ENCODE results near the gene TICAM2.

TICAM2 gene

GRCh38 chr5:115543365-115544042, 58.8 kb downstream of the TICAM2 start:
- FAIRE-seq = peak; percentile 85
- DNase-seq (ENCODE audit: extremely low spot score, insufficient read length, low read depth) = no peak

- DNase-seq (ENCODE audit: extremely low spot score, insufficient read length, low read depth) = no peak
- peak; percentile 56 for FAIRE-seq
Measured at GRCh38 chr5:115542651-115543364, 59.5 kb downstream of the TICAM2 start.

GRCh38 chr5:115542086-115542485, 60.2 kb downstream of the TICAM2 start:
- peak; percentile 5 for FAIRE-seq

GRCh38 chr5:115541611-115542010, 60.7 kb downstream of the TICAM2 start:
- FAIRE-seq (peak; percentile 65), DNase-seq (ENCODE audit: extremely low spot score, insufficient read length, low read depth) (no peak)

More at GRCh38 chr5:115542086-115542485, 60.2 kb downstream of the TICAM2 start:
- DNase-seq (ENCODE audit: extremely low spot score, insufficient read length, low read depth) = no peak

GRCh38 chr5:115535479-115536035, 66.7 kb downstream of the TICAM2 start:
- no peak for FAIRE-seq
- no peak for DNase-seq (ENCODE audit: extremely low spot score, insufficient read length, low read depth)

- FAIRE-seq = no peak
- no peak for DNase-seq (ENCODE audit: extremely low spot score, insufficient read length, low read depth)
Measured at GRCh38 chr5:115532517-115532916, 69.8 kb downstream of the TICAM2 start.

- DNase-seq (ENCODE audit: extremely low spot score, insufficient read length, low read depth) (no peak), FAIRE-seq (no peak)
Measured at GRCh38 chr5:115531787-115532367, 70.4 kb downstream of the TICAM2 start.

- DNase-seq (ENCODE audit: extremely low spot score, insufficient read length, low read depth) (no peak), FAIRE-seq (no peak)
Measured at GRCh38 chr5:115531380-115531779, 70.9 kb downstream of the TICAM2 start.

- DNase-seq (ENCODE audit: extremely low spot score, insufficient read length, low read depth) (no peak), FAIRE-seq (no peak)
Measured at GRCh38 chr5:115530426-115530825, 71.9 kb downstream of the TICAM2 start.

All from GM18507 (cell line).